Peyer's patch (tissue), 4 donors: Measurements from ENCODE around the gene CALHM4. TPM values are rescaled to one million over a fixed set of nuclear protein-coding genes. Genes with fewer than 3 reads are reported as not detected.

ENCODE experiments used
- DNase-seq, 3 donors: peaks; one replicate each; pipeline ENCODE4 v3.0.0-alpha.2; 2017 to 2019
- H3K27ac ChIP-seq, 4 donors: fragments of 200-600 bp; sonication (generic); one replicate each; pipeline ENCODE4 v1.5.1; 2016 to 2019
- H3K27me3 ChIP-seq, 2 donors: fragments of 200-600 bp; sonication (generic); one replicate each; pipeline ENCODE4 v1.5.1; 2019
- H3K36me3 ChIP-seq, 3 donors: fragments of 200-600 bp; sonication (generic); one replicate each; pipeline ENCODE4 v1.5.1; 2016 to 2019
- H3K4me1 ChIP-seq, 4 donors: fragments of 200-600 bp; sonication (generic); one replicate each; pipeline ENCODE4 v1.5.1; 2016 to 2019
- H3K4me3 ChIP-seq, 4 donors: fragments of 200-600 bp; sonication (generic); 1 replicate in 3 of 4; 2 replicates in 1 of 4; pipeline ENCODE4 v1.5.1; 2016 to 2019; ENCODE audit warnings: mild to moderate bottlenecking in 1 of 4
- H3K9me3 ChIP-seq, 4 donors: fragments of 200-600 bp; sonication (generic); one replicate each; pipeline ENCODE4 v1.5.1; 2016 to 2019; ENCODE audit warnings: mild to moderate bottlenecking in 1 of 4
- POLR2A ChIP-seq, 2 donors: fragments of 450-650 bp; IDR thresholded peaks; one replicate each; pipeline ENCODE4 v1.5.1; 2017; ENCODE audit warnings: antibody characterized with exemption in 2 of 2, mild to moderate bottlenecking in 2 of 2, moderate library complexity in 2 of 2
- total RNA-seq, 4 donors: library from RNA; depleted of rRNA; stranded (reverse); fragments of >200 nt; gene quantifications; one replicate each; pipeline ENCODE4 v1.1.0, GENCODE V29; 2016
- TF ChIP-seq, protein P1 (sequence below), 6 experiments: fragments of 450-650 bp in 4 of 6; fragments of 200-600 bp in 2 of 6; sonication (generic) in 1 of 6; IDR thresholded peaks; one replicate each; pipeline ENCODE4 v1.5.1; 2017 to 2019; ENCODE audit warnings: antibody characterized with exemption in 6 of 6, mild to moderate bottlenecking in 3 of 6, moderate library complexity in 1 of 6

Gene CALHM4
- total RNA-seq, 4 donors from 2014 or later = not detected

DNA sequence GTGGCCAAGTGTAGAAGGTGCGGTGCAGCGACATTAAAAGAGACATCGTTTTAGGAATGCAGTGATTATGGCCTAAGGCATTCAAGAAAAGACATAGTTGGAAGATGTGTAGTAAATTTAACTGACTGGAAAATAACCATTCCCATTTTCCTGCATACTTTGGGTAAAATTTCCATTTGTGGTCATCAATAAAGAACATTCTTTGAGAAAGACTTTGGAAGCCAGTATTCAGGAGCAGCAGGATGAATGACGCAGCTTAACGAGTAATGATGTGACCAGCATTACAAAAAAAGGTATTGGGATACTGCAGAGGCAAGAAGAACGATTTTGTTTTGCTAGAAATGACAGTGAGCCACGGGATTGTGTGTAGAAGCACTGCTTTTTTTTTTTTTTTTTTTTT, 10.8 kb downstream of the CALHM4 start:
- Histone ChIP-seq H3K4me3 (no peak overlapping the region), H3K36me3 (no peaks in the 10 kb centered on the region), H3K4me1 (no peaks in the 10 kb centered on the region), H3K9me3 (no peaks in the 10 kb centered on the region), H3K27me3 (no peaks in the 10 kb centered on the region), H3K27ac (no peak overlapping the region)
- TF ChIP-seq, protein P1, sequence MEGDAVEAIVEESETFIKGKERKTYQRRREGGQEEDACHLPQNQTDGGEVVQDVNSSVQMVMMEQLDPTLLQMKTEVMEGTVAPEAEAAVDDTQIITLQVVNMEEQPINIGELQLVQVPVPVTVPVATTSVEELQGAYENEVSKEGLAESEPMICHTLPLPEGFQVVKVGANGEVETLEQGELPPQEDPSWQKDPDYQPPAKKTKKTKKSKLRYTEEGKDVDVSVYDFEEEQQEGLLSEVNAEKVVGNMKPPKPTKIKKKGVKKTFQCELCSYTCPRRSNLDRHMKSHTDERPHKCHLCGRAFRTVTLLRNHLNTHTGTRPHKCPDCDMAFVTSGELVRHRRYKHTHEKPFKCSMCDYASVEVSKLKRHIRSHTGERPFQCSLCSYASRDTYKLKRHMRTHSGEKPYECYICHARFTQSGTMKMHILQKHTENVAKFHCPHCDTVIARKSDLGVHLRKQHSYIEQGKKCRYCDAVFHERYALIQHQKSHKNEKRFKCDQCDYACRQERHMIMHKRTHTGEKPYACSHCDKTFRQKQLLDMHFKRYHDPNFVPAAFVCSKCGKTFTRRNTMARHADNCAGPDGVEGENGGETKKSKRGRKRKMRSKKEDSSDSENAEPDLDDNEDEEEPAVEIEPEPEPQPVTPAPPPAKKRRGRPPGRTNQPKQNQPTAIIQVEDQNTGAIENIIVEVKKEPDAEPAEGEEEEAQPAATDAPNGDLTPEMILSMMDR (IDR thresholded peaks at IDR 0.05) = no peak
- no peak for TF ChIP-seq POLR2A (IDR thresholded peaks at IDR 0.05)
- DNase-seq = no peak

DNA sequence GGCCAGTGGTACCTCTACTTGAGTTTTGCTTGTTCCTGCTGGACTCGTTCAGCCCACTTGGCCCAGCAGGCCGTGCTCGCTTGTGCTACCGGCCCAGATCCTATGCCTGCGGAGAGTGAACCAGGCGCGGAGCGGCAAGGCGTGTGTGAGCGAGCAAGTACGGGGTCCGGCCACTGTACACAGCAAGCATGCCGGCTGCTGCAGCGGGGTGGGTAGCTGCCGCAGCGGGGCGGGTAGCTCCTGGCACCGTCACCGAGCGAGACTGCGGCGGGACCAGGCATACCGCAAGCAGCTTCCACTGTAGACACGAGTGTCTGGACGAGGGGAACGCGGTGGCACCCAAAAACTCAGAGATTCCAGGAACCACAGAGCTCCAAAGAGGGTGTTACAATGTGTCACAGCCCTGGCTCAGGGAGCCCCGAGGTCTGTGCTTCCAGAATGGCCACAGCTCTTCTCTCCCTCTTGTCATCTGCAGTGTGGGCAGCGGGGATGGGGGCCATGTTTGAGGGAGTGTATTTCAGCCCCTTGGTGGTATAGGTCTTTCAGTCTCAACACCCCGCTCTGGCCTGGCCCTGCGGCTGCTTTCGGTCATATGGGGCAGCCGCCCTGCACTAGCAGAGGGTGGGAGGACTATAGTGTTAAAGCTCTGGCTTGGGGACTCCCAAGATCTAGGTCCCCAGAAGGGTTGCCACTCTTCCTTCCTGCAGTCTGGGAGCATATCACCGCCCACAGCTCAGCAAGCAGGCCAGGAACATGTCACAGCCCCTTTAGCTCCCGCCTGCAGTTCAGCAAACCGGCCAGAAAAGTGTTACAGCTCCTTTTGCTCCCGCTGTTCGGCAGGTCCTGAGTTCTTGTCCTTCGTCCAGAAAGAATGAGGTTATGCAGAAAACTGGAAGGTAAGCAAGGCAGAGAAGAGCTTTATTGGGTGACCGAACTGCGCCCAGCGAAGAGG, 11.6 kb downstream of the CALHM4 start:
- peak overlapping the region in 2 of 4 donors; percentile 22 to 23 for H3K4me3 ChIP-seq
- DNase-seq = peak in 2 of 3 donors; percentile 47 to 49
- no peaks in the 10 kb centered on the region for H3K9me3 ChIP-seq
- no peaks in the 10 kb centered on the region for H3K36me3 ChIP-seq
- H3K4me1 ChIP-seq = peaks cover 0 to 5% (median 0%) of the 10 kb centered on the region in 4 donors
- TF ChIP-seq, protein P1 (IDR thresholded peaks at IDR 0.05) = no peak
- no peak for TF ChIP-seq POLR2A (IDR thresholded peaks at IDR 0.05)
- no peak overlapping the region for H3K27ac ChIP-seq
- no peaks in the 10 kb centered on the region for H3K27me3 ChIP-seq

DNA sequence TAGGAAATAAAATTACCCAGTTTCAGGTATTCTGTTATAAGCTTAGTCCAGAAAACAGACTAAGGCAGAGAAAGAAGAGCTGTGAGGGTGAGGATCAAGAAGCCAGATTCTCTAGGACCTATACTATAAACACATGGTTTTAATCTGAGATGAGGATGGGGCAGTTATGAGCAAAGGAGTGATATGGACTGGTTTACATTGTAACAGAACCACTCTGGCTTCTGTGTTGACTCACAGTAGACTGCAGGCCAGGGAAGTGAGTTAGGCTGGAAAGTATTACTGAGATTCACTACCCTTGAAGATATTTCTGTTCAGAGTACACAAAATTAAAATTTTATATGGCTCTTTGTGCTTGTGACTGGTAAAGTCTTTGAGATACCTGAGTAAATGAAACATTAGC, 14.6 kb downstream of the CALHM4 start:
- Histone ChIP-seq H3K27ac (no peak overlapping the region), H3K4me3 (no peak overlapping the region), H3K4me1 (peaks cover 0 to 16% (median 3%) of the 10 kb centered on the region in 4 donors), H3K36me3 (no peaks in the 10 kb centered on the region), H3K9me3 (no peaks in the 10 kb centered on the region), H3K27me3 (no peaks in the 10 kb centered on the region)
- TF ChIP-seq, protein P1 (IDR thresholded peaks at IDR 0.05) = no peak
- TF ChIP-seq POLR2A (IDR thresholded peaks at IDR 0.05) = no peak
- DNase-seq = no peak

DNA sequence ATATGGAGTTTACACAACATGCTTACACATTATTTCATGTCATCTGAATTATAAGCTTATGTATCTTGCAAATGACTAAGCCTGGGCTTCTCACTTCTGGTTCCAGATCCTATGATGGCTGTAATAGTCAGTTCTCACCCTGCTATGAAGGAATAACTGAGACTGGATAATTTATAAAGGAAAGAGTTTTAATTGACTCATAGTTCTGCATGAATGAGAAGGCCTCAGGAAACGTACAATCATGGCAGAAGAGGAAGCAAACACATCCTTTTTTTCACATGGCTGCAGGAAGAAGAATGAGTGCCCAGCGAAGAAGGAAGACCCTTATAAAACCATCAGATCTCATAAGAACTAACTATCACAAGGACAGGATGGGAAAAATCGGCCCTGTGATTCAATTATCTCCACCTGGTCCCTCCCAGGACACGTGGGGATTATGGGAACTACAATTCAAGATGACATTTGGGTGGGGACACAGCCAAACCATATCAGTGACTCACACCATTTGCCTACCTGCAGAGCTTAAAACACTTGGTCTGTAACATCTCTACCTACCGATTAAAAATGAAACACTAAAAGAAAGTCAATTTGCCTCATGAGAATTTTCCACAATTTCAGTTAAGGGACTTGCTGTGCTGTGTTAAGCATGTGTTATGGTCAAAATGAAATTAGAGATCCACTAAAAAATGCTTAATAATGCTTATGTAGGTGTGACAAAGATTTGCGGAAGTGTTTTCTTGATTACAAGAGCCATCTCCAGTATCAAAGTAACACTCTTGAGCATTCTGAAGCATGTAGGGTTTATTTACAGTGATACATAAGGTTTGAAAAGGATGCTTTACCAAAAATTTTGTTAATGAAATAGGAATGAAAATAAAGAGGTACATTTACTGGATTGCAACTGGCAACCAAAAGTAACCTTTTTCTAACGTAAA, 15.5 kb downstream of the CALHM4 start:
- no peak overlapping the region for H3K4me3 ChIP-seq
- DNase-seq = no peak
- H3K4me1 ChIP-seq = peaks cover 0 to 22% (median 5%) of the 10 kb centered on the region in 4 donors
- no peak overlapping the region for H3K27ac ChIP-seq
- H3K36me3 ChIP-seq = no peaks in the 10 kb centered on the region
- no peaks in the 10 kb centered on the region for H3K9me3 ChIP-seq
- H3K27me3 ChIP-seq = no peaks in the 10 kb centered on the region
- TF ChIP-seq POLR2A (IDR thresholded peaks at IDR 0.05) = no peak
- TF ChIP-seq, protein P1 (IDR thresholded peaks at IDR 0.05) = no peak

DNA sequence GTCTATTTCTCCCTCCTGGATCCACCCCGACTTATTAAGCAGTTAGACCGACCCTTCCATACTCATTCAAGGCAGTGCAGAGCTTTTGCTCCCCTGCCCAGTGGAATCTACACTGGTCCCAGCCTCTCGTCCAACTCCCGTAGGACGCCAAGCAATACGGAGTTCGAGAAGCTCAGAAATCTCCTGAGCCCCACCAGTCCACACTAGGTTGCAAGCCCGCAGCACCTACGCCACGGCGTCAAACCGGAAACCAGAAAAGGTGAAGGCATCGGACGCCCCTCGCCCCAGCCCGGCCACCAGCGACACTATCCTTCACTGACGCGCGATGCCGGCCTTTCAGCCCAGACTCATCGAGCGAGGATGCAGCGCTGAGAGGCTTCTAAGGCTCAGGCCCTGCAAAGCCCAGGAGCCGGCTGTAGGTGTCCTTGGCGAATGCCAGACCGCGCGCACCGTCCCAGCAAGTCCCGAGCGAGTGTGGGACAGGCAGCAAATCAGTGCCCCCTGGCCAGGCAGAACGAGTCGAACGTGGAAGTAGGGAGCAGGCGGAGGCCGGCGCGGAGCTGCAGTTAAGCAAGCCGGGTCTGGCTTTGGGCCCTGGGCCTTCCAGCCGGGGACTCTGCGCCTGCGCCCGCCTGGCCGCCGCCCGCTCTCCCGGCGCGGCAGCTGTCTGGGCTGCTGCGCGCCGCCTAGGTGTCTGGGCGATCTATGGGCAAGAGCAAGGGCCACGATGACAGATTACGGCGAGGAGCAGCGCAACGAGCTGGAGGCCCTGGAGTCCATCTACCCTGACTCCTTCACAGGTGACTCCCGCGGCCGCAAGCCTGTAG, 17.5 kb downstream of the CALHM4 start, which contains the start of gene RWDD1:
Gene RWDD1, plus strand, starts transcription at position 649 of the 827 bp plus-strand sequence. Its CDS starts 79 bp downstream, at position 728.
- Histone ChIP-seq H3K36me3 (no peaks in the 10 kb centered on the region), H3K4me3 (peak within 1 kb of the TSS; percentile 61 to 84 (median 77)), H3K27me3 (no peaks in the 10 kb centered on the region), H3K27ac (peak within 1 kb of the TSS; percentile 78 to 93 (median 90)), H3K9me3 (no peaks in the 10 kb centered on the region), H3K4me1 (peaks cover 0 to 22% (median 5%) of the 10 kb centered on the region in 4 donors)
- DNase-seq = peak; percentile 96 to 99 (median 98)
- peak; percentile 61 to 68 for TF ChIP-seq POLR2A (IDR thresholded peaks at IDR 0.05)
- TF ChIP-seq, protein P1 (IDR thresholded peaks at IDR 0.05) = peak in 4 of 6 experiments; percentile 29 to 44 (median 36)
